Parietal lobe (tissue), 1 donor: ENCODE measurements around the gene CELSR2. TPM values are rescaled to one million over a fixed set of nuclear protein-coding genes. Genes with fewer than 3 reads are reported as not detected.

Experiments used
- total RNA-seq: library from RNA; depleted of rRNA; stranded (reverse); fragments of >200 nt; gene quantifications from one replicate; pipeline ENCODE4 v1.2.3, GENCODE V29; 2014

Gene CELSR2, protein sequence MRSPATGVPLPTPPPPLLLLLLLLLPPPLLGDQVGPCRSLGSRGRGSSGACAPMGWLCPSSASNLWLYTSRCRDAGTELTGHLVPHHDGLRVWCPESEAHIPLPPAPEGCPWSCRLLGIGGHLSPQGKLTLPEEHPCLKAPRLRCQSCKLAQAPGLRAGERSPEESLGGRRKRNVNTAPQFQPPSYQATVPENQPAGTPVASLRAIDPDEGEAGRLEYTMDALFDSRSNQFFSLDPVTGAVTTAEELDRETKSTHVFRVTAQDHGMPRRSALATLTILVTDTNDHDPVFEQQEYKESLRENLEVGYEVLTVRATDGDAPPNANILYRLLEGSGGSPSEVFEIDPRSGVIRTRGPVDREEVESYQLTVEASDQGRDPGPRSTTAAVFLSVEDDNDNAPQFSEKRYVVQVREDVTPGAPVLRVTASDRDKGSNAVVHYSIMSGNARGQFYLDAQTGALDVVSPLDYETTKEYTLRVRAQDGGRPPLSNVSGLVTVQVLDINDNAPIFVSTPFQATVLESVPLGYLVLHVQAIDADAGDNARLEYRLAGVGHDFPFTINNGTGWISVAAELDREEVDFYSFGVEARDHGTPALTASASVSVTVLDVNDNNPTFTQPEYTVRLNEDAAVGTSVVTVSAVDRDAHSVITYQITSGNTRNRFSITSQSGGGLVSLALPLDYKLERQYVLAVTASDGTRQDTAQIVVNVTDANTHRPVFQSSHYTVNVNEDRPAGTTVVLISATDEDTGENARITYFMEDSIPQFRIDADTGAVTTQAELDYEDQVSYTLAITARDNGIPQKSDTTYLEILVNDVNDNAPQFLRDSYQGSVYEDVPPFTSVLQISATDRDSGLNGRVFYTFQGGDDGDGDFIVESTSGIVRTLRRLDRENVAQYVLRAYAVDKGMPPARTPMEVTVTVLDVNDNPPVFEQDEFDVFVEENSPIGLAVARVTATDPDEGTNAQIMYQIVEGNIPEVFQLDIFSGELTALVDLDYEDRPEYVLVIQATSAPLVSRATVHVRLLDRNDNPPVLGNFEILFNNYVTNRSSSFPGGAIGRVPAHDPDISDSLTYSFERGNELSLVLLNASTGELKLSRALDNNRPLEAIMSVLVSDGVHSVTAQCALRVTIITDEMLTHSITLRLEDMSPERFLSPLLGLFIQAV (N-terminal part only)
- total RNA-seq: 82.6 TPM

DNA sequence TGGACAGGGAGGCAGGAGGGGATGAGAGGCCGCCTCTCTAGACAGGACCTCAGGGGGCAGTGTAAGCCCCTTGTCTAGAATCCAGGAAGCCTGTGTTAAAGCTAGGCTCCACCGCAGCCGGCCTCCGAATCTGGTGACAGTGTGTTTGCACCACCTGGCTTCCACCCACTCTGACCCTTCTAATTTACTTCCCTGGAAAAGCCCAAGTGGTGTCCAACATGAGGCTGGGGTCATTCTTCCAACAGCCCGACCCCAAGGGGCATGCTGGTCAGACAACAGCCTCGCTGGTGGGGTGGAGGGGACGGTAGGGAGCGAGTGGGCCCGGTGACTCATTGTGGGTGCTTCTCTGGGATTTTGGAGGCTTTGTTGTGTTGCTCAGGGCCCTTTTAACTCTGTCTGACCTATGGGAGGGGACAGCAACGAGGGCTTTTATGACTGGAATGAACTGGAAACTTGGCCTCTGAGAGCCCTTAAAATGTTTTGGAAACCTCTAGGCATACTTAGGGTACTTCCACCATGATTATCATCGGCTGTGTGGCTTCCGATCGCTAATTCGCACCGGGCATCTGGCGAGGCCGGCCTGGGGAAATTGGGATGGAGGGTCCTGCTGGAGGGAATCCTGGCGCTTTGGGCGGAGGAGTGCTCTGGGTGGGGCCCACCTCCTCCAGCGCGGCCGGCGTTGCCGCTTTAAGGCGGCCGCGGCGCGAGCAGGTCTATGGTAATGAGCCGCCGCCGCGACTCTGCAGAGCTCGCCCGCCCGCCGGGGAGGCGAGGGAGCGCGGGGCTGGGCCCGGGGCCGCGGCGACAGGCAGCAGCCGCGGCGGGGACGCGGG, at the start of gene CELSR2:
Gene CELSR2 (plus strand): TSS at position 743 of the 833 bp plus-strand sequence. CDS start 541 bp downstream, outside the sequence.

DNA sequence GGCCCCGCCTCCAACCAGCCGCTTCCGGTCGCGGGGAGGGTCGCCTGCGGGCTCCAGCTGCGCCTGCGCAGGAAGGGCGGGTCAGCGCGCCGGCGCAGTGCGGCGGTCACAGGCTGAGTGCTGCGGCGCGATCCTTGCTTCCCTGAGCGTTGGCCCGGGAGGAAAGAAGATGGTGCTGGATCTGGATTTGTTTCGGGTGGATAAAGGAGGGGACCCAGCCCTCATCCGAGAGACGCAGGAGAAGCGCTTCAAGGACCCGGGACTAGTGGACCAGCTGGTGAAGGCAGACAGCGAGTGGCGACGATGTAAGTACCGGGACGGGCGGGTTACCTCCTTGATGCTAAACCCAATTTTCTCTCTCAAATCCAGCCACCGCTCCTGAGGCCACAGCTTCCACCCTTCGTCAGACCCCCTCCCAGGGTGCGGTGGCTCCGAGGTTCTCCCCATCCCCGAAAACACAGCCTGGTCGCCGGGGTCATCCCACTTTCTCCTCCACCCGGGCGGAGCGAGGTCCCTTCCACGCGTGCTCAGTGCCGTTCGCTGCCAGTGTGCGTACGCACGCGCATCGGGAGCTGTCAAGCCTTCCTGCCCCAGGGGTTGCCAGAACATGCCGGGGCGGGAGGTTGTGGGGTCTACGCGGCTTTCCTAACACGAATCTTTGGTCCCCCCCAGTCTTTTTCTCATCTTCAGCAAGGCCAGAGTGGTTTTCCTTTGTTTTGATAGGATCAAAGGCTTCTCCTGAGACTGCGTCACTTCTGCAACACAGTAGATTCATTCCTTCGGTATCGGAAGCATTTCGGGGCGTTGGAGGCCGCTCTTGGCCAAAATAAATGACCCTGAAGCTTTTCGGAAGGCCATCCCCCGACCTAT, 35.3 kb upstream of the CELSR2 start, which contains the start of gene SARS1:
Gene SARS1 (plus strand): TSS at position 95 of the 870 bp plus-strand sequence. CDS start 75 bp downstream, at position 170.

DNA sequence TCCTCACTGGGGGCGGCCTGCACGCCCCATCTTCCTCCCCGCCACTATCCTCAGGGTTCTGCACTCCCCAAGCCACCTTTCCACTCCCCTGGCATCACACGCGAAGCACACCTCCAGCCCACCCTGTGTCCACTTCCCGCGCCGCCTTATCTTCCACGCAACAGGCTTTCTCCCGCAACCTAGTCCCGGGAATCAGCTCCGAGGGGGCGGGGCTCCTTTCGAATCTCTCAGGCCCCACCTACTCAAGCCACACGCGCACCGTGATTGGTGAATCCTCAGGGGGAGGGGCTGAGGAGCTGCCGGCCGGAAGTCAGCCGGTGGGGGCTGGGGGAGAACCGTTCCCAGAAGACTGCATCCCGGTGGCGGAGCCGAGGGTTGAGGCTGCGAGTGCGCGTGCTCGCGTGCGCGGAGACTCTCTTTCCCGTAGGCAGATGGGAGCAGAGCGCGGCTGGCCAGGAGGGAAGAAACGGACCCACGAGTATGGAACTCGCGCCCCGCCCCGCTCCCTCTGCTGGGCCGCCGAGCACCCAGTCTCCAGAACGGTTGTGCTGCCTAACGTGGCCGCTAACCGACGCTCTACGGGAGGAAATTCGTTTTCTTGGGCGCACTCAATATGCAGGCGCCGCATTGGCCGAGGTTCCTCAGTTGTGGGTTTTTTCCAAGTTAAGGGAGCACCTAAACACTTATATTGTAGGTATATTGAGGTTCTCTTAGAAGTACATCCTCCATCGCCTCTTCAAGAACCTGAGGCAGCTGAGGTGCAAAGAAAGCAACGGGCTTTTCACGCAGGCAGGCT, 33.8 kb downstream of the CELSR2 start, which contains the start of gene PSRC1:
Gene PSRC1 (minus strand): TSS at position 194 of the 796 bp plus-strand sequence.

DNA sequence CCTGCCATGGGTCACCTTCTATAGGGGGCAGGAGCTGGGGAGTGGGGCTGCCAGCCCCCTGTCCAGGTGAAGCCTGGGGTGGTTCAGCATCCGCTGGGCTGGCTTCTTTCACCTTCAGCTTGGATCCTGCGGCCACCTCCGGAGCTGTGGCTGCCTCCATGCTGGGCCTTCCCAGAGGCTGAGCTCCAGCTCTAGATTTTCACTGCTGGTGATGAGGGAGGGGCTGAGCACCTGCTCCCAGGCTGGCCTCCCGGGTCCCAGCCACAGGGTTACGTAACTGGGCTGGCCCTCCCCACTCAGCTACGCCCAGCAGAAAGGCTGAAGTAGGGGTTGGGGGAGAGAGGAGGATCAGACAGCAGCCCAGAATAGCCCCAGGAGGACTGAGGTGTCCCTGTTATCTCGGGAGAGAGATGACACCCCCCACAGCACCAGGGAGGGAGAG, 57.5 kb downstream of the CELSR2 start, which contains the start of gene MYBPHL:
Gene MYBPHL (minus strand): TSS at position 180 of the 442 bp plus-strand sequence. CDS start 20 bp downstream, at position 160.

Other genes with a start within 250 kb of the CELSR2 start
- gene WDR47, start 207.4 kb upstream of the CELSR2 start, total RNA-seq: 211 TPM
- gene TAF13, start 173.5 kb upstream of the CELSR2 start, total RNA-seq: 35.4 TPM
- 31.3 TPM for gene TMEM167B, start 158.8 kb upstream of the CELSR2 start, total RNA-seq
- 44.8 TPM for gene ELAPOR1, start 135.4 kb upstream of the CELSR2 start, total RNA-seq
- gene SARS1, start 35.6 kb upstream of the CELSR2 start, total RNA-seq: 164 TPM
- gene PSRC1, start 33.6 kb downstream of the CELSR2 start, total RNA-seq: 14.1 TPM
- gene MYBPHL, start 57.5 kb downstream of the CELSR2 start, total RNA-seq: 0.63 TPM
- 82.9 TPM for gene SORT1, start 148.4 kb downstream of the CELSR2 start, total RNA-seq
- gene PSMA5, start 176.9 kb downstream of the CELSR2 start, total RNA-seq: 37.2 TPM
- gene SYPL2, start 217.0 kb downstream of the CELSR2 start, total RNA-seq: not detected
- 9.4 TPM for gene ATXN7L2, start 234.4 kb downstream of the CELSR2 start, total RNA-seq
- 7.5 TPM for gene CYB561D1, start 244.6 kb downstream of the CELSR2 start, total RNA-seq